PC-3 (cell line): Measurements from ENCODE around the gene FMNL2. TPM values are rescaled to one million over a fixed set of nuclear protein-coding genes. Genes with fewer than 3 reads are reported as not detected.

Source experiments
- ATAC-seq: fragments of 200-7000 bp; cut with Tn5 transposase; 2 replicates; pipeline ENCODE4 v1.9.1; 2020; ENCODE audit warnings: mild to moderate bottlenecking, moderate library complexity
- BruUV-seq: library from RNA; stranded (reverse); fragments of 400-500 nt; replicated peaks from 2 replicates; lab custom pipeline; 2021; lab: Mats Ljungman, UMichigan
- CTCF ChIA-PET: fragments of 300-600 bp; sonication (Branson Sonifier 250); formaldehyde crosslinking; loops from one replicate; lab custom pipeline; 2022; ENCODE audit warnings: antibody characterized with exemption; lab: Charles Lee
- POLR2A ChIA-PET: fragments of 300-600 bp; sonication (Branson Sonifier 250); formaldehyde crosslinking; loops from one replicate; lab custom pipeline; 2022; ENCODE audit warnings: antibody characterized with exemption; ENCODE audit not compliant: unreplicated experiment; lab: Charles Lee
- DNase-seq: peaks from one replicate; pipeline ENCODE4 v3.0.0-alpha.2; 2015
- H2AFZ ChIP-seq: fragments of 300-600 bp; sonication (generic); 2 replicates; pipeline ENCODE4 v1.6.0; 2016; ENCODE audit warnings: antibody characterized with exemption, low read length
- H3F3A ChIP-seq: fragments of 300-600 bp; sonication (generic); one replicate; pipeline ENCODE4 v1.6.0; 2017; ENCODE audit warnings: antibody characterized with exemption, low read length, control low read depth, mild to moderate bottlenecking; ENCODE audit not compliant: unreplicated experiment
- H3K27ac ChIP-seq: fragments of 300-600 bp; sonication (generic); 2 replicates; pipeline ENCODE4 v1.5.1; 2016; ENCODE audit warnings: mild to moderate bottlenecking, low read length
- H3K27me3 ChIP-seq: fragments of 300-600 bp; sonication (generic); 2 replicates; pipeline ENCODE4 v1.6.1; 2016; ENCODE audit warnings: low read length, mixed read lengths
- H3K36me3 ChIP-seq: fragments of 300-600 bp; sonication (generic); 2 replicates; pipeline ENCODE4 v1.6.1; 2016; ENCODE audit warnings: low read depth, mixed run types, low read length, mixed read lengths
- H3K4me1 ChIP-seq: fragments of 300-600 bp; sonication (generic); 2 replicates; pipeline ENCODE4 v1.5.1; 2016; ENCODE audit warnings: low read length; ENCODE audit not compliant: insufficient read depth
- H3K4me2 ChIP-seq: fragments of 300-600 bp; sonication (generic); 2 replicates; pipeline ENCODE4 v1.6.0; 2016; ENCODE audit warnings: low read length
- H3K4me3 ChIP-seq: fragments of 300-600 bp; sonication (generic); 2 replicates; pipeline ENCODE4 v1.5.1; 2016; ENCODE audit warnings: mild to moderate bottlenecking, low read length, mixed read lengths
- H3K79me2 ChIP-seq: fragments of 300-600 bp; sonication (generic); 2 replicates; pipeline ENCODE4 v1.6.1; 2017; ENCODE audit warnings: low read length, mixed read lengths
- H3K9ac ChIP-seq: fragments of 300-600 bp; sonication (generic); 2 replicates; pipeline ENCODE4 v1.6.0; 2016; ENCODE audit warnings: mild to moderate bottlenecking, low read length
- H3K9me2 ChIP-seq: fragments of 300-600 bp; sonication (generic); replicated peaks from 2 replicates; pipeline ENCODE4 v1.6.1; 2016; ENCODE audit warnings: mixed run types, low read length, mixed read lengths
- H3K9me3 ChIP-seq: fragments of 300-600 bp; sonication (generic); 2 replicates; pipeline ENCODE4 v1.6.1; 2016; ENCODE audit warnings: low read length, mixed read lengths
- H4K20me1 ChIP-seq: fragments of 300-600 bp; sonication (generic); 2 replicates; pipeline ENCODE4 v1.6.1; 2016; ENCODE audit warnings: low read length, mixed read lengths
- CTCF ChIP-seq: fragments of 300-600 bp; sonication (generic); conservative IDR thresholded peaks from 2 replicates; pipeline ENCODE4 v1.5.1; 2017; ENCODE audit warnings: antibody characterized with exemption, low read depth, mild to moderate bottlenecking, low read length
- EZH2 ChIP-seq: fragments of 300-600 bp; sonication (generic); IDR thresholded peaks from one replicate; pipeline ENCODE4 v1.6.1; 2017; ENCODE audit warnings: antibody characterized with exemption, mild to moderate bottlenecking, low read length; ENCODE audit not compliant: unreplicated experiment
- EZH2phosphoT487 ChIP-seq: fragments of 300-600 bp; sonication (generic); IDR thresholded peaks from 2 replicates; pipeline ENCODE4 v1.6.1; 2018; ENCODE audit warnings: mild to moderate bottlenecking, antibody characterized with exemption, low read length, borderline replicate concordance
- intact Hi-C: fragments of 100-400 bp; cut with micrococcal nuclease; formaldehyde crosslinking; loops from 2 replicates; pipeline ENCODE4 v1.9.0; 2023
- total RNA-seq: library from RNA; depleted of rRNA; stranded (reverse); fragments of >200 nt; gene quantifications from 2 replicates; pipeline ENCODE4 v1.2.3, GENCODE V29; 2014

The FMNL2 gene
- total RNA-seq, 1 experiment from 2014 or later, result 15.8 TPM

GRCh38 chr2:152415796-152416195 lies 80.8 kb downstream of the FMNL2 start:
- no peak for ATAC-seq
- no peaks in the 10 kb centered on the region for H3K36me3 ChIP-seq
- no peaks in the 10 kb centered on the region for H4K20me1 ChIP-seq
- ChIA-PET POLR2A (no interaction called here), CTCF (no interaction called here)
- BruUV-seq, result no TSS peak
- H2AFZ ChIP-seq, result no peak overlapping the region
- no peaks in the 10 kb centered on the region for H3K9me3 ChIP-seq
- no peak overlapping the region for H3K9ac ChIP-seq
- H3K4me2 ChIP-seq, result no peak overlapping the region
- no peaks in the 10 kb centered on the region for H3F3A ChIP-seq
- peaks cover 58% of the 10 kb centered on the region for H3K79me2 ChIP-seq
- intact Hi-C loops, result no loop called here
- H3K27me3 ChIP-seq, result no peaks in the 10 kb centered on the region
- H3K4me1 ChIP-seq, result peaks cover 19% of the 10 kb centered on the region
- no peak for DNase-seq
- no peak for TF ChIP-seq EZH2phosphoT487
- no peak for TF ChIP-seq EZH2
- no peak for TF ChIP-seq CTCF
- H3K4me3 ChIP-seq, result no peak overlapping the region
- H3K27ac ChIP-seq, result no peak overlapping the region
- H3K9me2 ChIP-seq, result no peaks in the 10 kb centered on the region

- ATAC-seq (no peak), DNase-seq (no peak)
- Histone ChIP-seq H3K9me3 (no peaks in the 10 kb centered on the region), H3K36me3 (no peaks in the 10 kb centered on the region), H3K9ac (no peak overlapping the region), H3K79me2 (peaks cover 52% of the 10 kb centered on the region), H3K27ac (no peak overlapping the region), H3K4me1 (peaks cover 36% of the 10 kb centered on the region), H3K4me2 (no peak overlapping the region), H3F3A (peaks cover 5% of the 10 kb centered on the region), H3K9me2 (no peaks in the 10 kb centered on the region), H2AFZ (no peak overlapping the region), H4K20me1 (no peaks in the 10 kb centered on the region), H3K27me3 (no peaks in the 10 kb centered on the region), H3K4me3 (no peak overlapping the region)
- TF ChIP-seq EZH2 (no peak), CTCF (no peak), EZH2phosphoT487 (no peak)
- ChIA-PET POLR2A (no interaction called here), CTCF (no interaction called here)
- BruUV-seq, result no TSS peak
- intact Hi-C loops, result no loop called here
Observed at GRCh38 chr2:152418688-152419087, 83.7 kb downstream of the FMNL2 start.

- Histone ChIP-seq H3K9me2 (no peaks in the 10 kb centered on the region), H3K9me3 (no peaks in the 10 kb centered on the region), H3K27ac (no peak overlapping the region), H2AFZ (no peak overlapping the region), H3K4me3 (no peak overlapping the region), H3K4me1 (peaks cover 33% of the 10 kb centered on the region), H3K79me2 (peaks cover 50% of the 10 kb centered on the region), H3K36me3 (no peaks in the 10 kb centered on the region), H3K4me2 (no peak overlapping the region), H3F3A (peaks cover 5% of the 10 kb centered on the region), H4K20me1 (no peaks in the 10 kb centered on the region), H3K9ac (no peak overlapping the region), H3K27me3 (no peaks in the 10 kb centered on the region)
- BruUV-seq, result no TSS peak
- TF ChIP-seq EZH2, result no peak
- TF ChIP-seq EZH2phosphoT487, result no peak
- POLR2A ChIA-PET, result no interaction called here
- ATAC-seq, result no peak
- CTCF ChIA-PET, result no interaction called here
- DNase-seq, result no peak
- intact Hi-C loops, result loop anchor here (5.0 kb wide), 1 partner anchor 83 kb away; the partner anchor contains the start of gene FMNL2
Observed at GRCh38 chr2:152419944-152420343, 85.0 kb downstream of the FMNL2 start.
